ENCODE measurements around the gene TH.

The TH gene

GRCh38 chr11:2142300-2142759, 29.3 kb downstream of the TH start:
- no peak for DNase-seq (ENCODE audit: low read depth in 3 of 3)

- DNase-seq (ENCODE audit: low read depth in 3 of 3), result no peak
Observed at GRCh38 chr11:2140411-2141400, 30.9 kb downstream of the TH start.

GRCh38 chr11:2139621-2140337, 31.8 kb downstream of the TH start:
- DNase-seq (ENCODE audit: low read depth in 3 of 3), result no peak

GRCh38 chr11:2139123-2139521, 32.5 kb downstream of the TH start, which contains the start of gene IGF2:
Gene IGF2 (minus strand): TSS chr11:2139389. CDS start chr11:2135523, 3,866 bp downstream.
- DNase-seq (ENCODE audit: low read depth in 3 of 3), result no peak

GRCh38 chr11:2138431-2139122, 33.0 kb downstream of the TH start:
- DNase-seq (ENCODE audit: low read depth in 3 of 3), result no peak

GRCh38 chr11:2138068-2138430, 33.6 kb downstream of the TH start:
- no peak for DNase-seq (ENCODE audit: low read depth in 3 of 3)

- DNase-seq (ENCODE audit: low read depth in 3 of 3), result no peak
Observed at GRCh38 chr11:2137202-2138067, 34.2 kb downstream of the TH start.

GRCh38 chr11:2136952-2137201, 34.7 kb downstream of the TH start:
- DNase-seq (ENCODE audit: low read depth in 3 of 3), result no peak

- no peak for DNase-seq (ENCODE audit: low read depth in 3 of 3)
Observed at GRCh38 chr11:2136209-2136951, 35.2 kb downstream of the TH start.

GRCh38 chr11:2135648-2136201, 35.9 kb downstream of the TH start:
- no peak for DNase-seq (ENCODE audit: low read depth in 3 of 3)

- no peak for DNase-seq (ENCODE audit: low read depth in 3 of 3)
Observed at GRCh38 chr11:2135018-2135569, 36.5 kb downstream of the TH start.

- no peak for DNase-seq (ENCODE audit: low read depth in 3 of 3)
Observed at GRCh38 chr11:2134022-2135010, 37.3 kb downstream of the TH start.

- DNase-seq (ENCODE audit: low read depth in 3 of 3), result no peak
Observed at GRCh38 chr11:2133241-2134021, 38.2 kb downstream of the TH start.

GRCh38 chr11:2132874-2133240, 38.8 kb downstream of the TH start:
- no peak for DNase-seq (ENCODE audit: low read depth in 3 of 3)

- DNase-seq (ENCODE audit: low read depth in 3 of 3), result no peak
Observed at GRCh38 chr11:2132246-2132645, 39.4 kb downstream of the TH start.

- DNase-seq (ENCODE audit: low read depth in 3 of 3), result no peak
Observed at GRCh38 chr11:2131371-2132236, 40.0 kb downstream of the TH start.

GRCh38 chr11:2130881-2131352, 40.7 kb downstream of the TH start:
- no peak for DNase-seq (ENCODE audit: low read depth in 3 of 3)

Data from stimulated activated CD4-positive, alpha-beta T cell treated with anti-CD3 and anti-CD28 coated beads, TNF-alpha, amount 100 ng/mL, for 48 hours (primary cell).